ENCODE data around the gene CLCN1. TPM values are rescaled to one million over a fixed set of nuclear protein-coding genes. Genes with fewer than 3 reads are reported as not detected.

Gene CLCN1
- total and polyA plus RNA-seq, 2 of the 4 experiments (the other 2 are of a cell fraction): not detected

- Histone ChIP-seq H3K9me3 (ENCODE audit: control insufficient read depth, insufficient read depth, low read length) (no peaks in the 10 kb centered on the region), H3K4ac (ENCODE audit: low read depth, low read length) (peak overlapping the region; percentile 90), H3K4me1 (ENCODE audit: control insufficient read depth, insufficient read depth, low read length) (peaks cover 33% of the 10 kb centered on the region), H3K9ac (ENCODE audit: low read depth, low read length) (peak overlapping the region; percentile 97), H3K27me3 (ENCODE audit: control insufficient read depth, insufficient read depth, low read length) (no peaks in the 10 kb centered on the region), H3K14ac (replicated peaks; ENCODE audit: low read depth, low read length) (peak overlapping the region; percentile 97), H4K20me1 (ENCODE audit: insufficient read depth, low read length) (peaks cover 55% of the 10 kb centered on the region), H3K79me1 (ENCODE audit: low read depth in 1 of 2, low read length in 2 of 2) (peaks cover 16 to 60% of the 10 kb centered on the region in 2 experiments), H4K91ac (ENCODE audit: insufficient read depth, low read depth, low read length) (peak overlapping the region; percentile 83), H2BK5ac (ENCODE audit: low read depth, low read length, poor library complexity, severe bottlenecking) (peak overlapping the region; percentile 77), H4K8ac (ENCODE audit: low read depth in 2 of 2, low read length in 2 of 2) (peak overlapping the region; percentile 66 to 71; a peak in 3 of 4 replicates), H3K18ac (ENCODE audit: low read depth, low read length) (peak overlapping the region; percentile 34; the same call in 1 of the 2 replicates), H2BK120ac (ENCODE audit: low read depth, low read length) (0 out of 2 replicates have a peak overlapping the region, but pooled peaks have one; percentile 5), H3K36me3 (ENCODE audit: control insufficient read depth, insufficient read depth, low read length) (peaks cover 46% of the 10 kb centered on the region), H2AK9ac (replicated peaks; ENCODE audit: low read depth, low read length, poor library complexity) (peak overlapping the region; percentile 97), H2AK5ac (ENCODE audit: low read depth, low read length) (peak overlapping the region; percentile 54), H3K56ac (ENCODE audit: extremely low read depth, insufficient read depth, low read length) (peak overlapping the region; percentile 93), H2BK20ac (ENCODE audit: low read depth, low read length) (no peak overlapping the region), H2AFZ (replicated peaks; ENCODE audit: low read length, poor library complexity) (peak overlapping the region; percentile 73), H3K4me2 (ENCODE audit: low read depth, low read length) (peak overlapping the region; percentile 93), H2BK15ac (ENCODE audit: low read depth, low read length) (no peak overlapping the region), H3K23ac (ENCODE audit: low read depth, low read length) (peak overlapping the region; percentile 91), H4K5ac (ENCODE audit: low read depth, low read length) (peak overlapping the region; percentile 13; the same call in 1 of the 2 replicates), H3K27ac (ENCODE audit: insufficient read depth, low read length) (peak overlapping the region; percentile 100), H3K9me1 (ENCODE audit: insufficient read depth, low read length) (peaks cover 28% of the 10 kb centered on the region), H3K4me3 (ENCODE audit: insufficient read depth, low read depth, low read length) (peak overlapping the region; percentile 68)
- no CpG with 5 or more reads among the region's 21 CpGs for WGBS, 2 experiments (ENCODE audit: extremely low coverage in 2 of 2, insufficient read length in 1 of 2)
- ATAC-seq (ENCODE audit: low read depth) (no peak), DNase-seq (no peak)
- no TSS peak for BruUV-seq (replicated peaks)
- ChIA-PET POLR2A (ENCODE audit: unreplicated experiment) (no interaction called here), CTCF (no interaction called here)
- dilution Hi-C loops (cut with HindIII; ENCODE audit: low sequenced_read_pairs, unreplicated experiment): no loop called here
- in situ Hi-C loops (cut with MboI; ENCODE audit: low sequenced_read_pairs): no loop called here
- intact Hi-C loops (cut with micrococcal nuclease): loop anchor here (5.0 kb wide), 2 partner anchors 140 to 820 kb away; no protein-coding TSS in a partner anchor
- TF ChIP-seq ELK1 (IDR thresholded peaks at IDR 0.05; ENCODE audit: borderline replicate concordance, low read depth, low read length) (no peak), CEBPB (IDR thresholded peaks at IDR 0.05; ENCODE audit: low read depth, low read length) (no peak), MXI1 (IDR thresholded peaks at IDR 0.05; ENCODE audit: borderline replicate concordance, low read depth, low read length) (no peak), NFE2L2 (IDR thresholded peaks at IDR 0.05; ENCODE audit: low read depth, low read length) (no peak), RCOR1 (IDR thresholded peaks at IDR 0.05; ENCODE audit: insufficient replicate concordance, low read length) (no peak), CHD1 (IDR thresholded peaks at IDR 0.05; ENCODE audit: low read depth, low read length) (no peak), CTCF (conservative IDR thresholded peaks at IDR 0.05; ENCODE audit: low read depth, low read length) (no peak), MAFK (IDR thresholded peaks at IDR 0.05; ENCODE audit: low read depth, low read length) (no peak), SMC3 (IDR thresholded peaks at IDR 0.05; ENCODE audit: low read depth, low read length) (no peak), POLR2A (IDR thresholded peaks at IDR 0.05; ENCODE audit: low read depth, low read length) (no peak), RAD21 (IDR thresholded peaks at IDR 0.05; ENCODE audit: low read length) (no peak), USF2 (IDR thresholded peaks at IDR 0.05; ENCODE audit: low read depth, low read length) (no peak)
Measured at GRCh38 chr7:143382126-143382790, 66.3 kb downstream of the CLCN1 start.

All from IMR-90 (cell line).